Natural killer cell (primary cell): ENCODE measurements around the gene PPM1F. TPM values are rescaled to one million over a fixed set of nuclear protein-coding genes. Genes with fewer than 3 reads are reported as not detected.

Source experiments
- ATAC-seq, 3 donors: fragments of 150-1000 bp in 2 of 3; fragments of 200-7000 bp in 1 of 3; cut with Tn5 transposase; 1 replicate in 1 of 3; 2 replicates in 2 of 3; pipeline ENCODE4 v1.10.0; 2021; ENCODE audit warnings: mild to moderate bottlenecking in 2 of 3, moderate library complexity in 2 of 3
- DNase-seq, 2 donors: peaks; one replicate each; pipeline versions ENCODE4 v3.0.0 to v3.0.0-alpha.2; 2013 to 2021; ENCODE audit warnings: mixed read lengths in 1 of 2
- H3K27ac ChIP-seq: one replicate; pipeline ENCODE4 v1.5.1; 2013; ENCODE audit warnings: mild to moderate bottlenecking, low read length
- H3K27me3 ChIP-seq: one replicate; pipeline ENCODE4 v1.6.1; 2013; ENCODE audit warnings: low read length; ENCODE audit not compliant: control insufficient read depth, insufficient read depth
- H3K36me3 ChIP-seq: one replicate; pipeline ENCODE4 v1.6.1; 2013; ENCODE audit warnings: low read length; ENCODE audit not compliant: control insufficient read depth, insufficient read depth
- H3K4me1 ChIP-seq: one replicate; pipeline ENCODE4 v1.6.1; 2013; ENCODE audit warnings: low read length; ENCODE audit not compliant: control insufficient read depth, insufficient read depth
- H3K4me3 ChIP-seq: one replicate; pipeline ENCODE4 v1.5.1; 2013; ENCODE audit warnings: low read length
- H3K9me3 ChIP-seq: one replicate; pipeline ENCODE4 v1.6.1; 2013; ENCODE audit warnings: low read length; ENCODE audit not compliant: control insufficient read depth, insufficient read depth
- H3K27ac Mint-ChIP-seq, 2 donors: one replicate each; pipeline ENCODE4 v1.8.0; 2022; ENCODE audit warnings: mild to moderate bottlenecking in 2 of 2, mixed read lengths in 2 of 2, moderate library complexity in 1 of 2
- H3K27me3 Mint-ChIP-seq, 2 donors: one replicate each; pipeline ENCODE4 v1.8.0; 2022; ENCODE audit warnings: low read depth in 2 of 2, mixed read lengths in 2 of 2
- H3K36me3 Mint-ChIP-seq: one replicate; pipeline ENCODE4 v1.8.0; 2022; ENCODE audit warnings: mixed read lengths
- H3K4me1 Mint-ChIP-seq, 2 donors: one replicate each; pipeline ENCODE4 v1.8.0; 2022; ENCODE audit warnings: mixed read lengths in 2 of 2
- H3K4me3 Mint-ChIP-seq: one replicate; pipeline ENCODE4 v1.8.0; 2022; ENCODE audit warnings: mild to moderate bottlenecking, moderate library complexity, mixed read lengths
- H3K9me3 Mint-ChIP-seq, 2 donors: one replicate each; pipeline ENCODE4 v1.8.0; 2022; ENCODE audit warnings: mixed read lengths in 2 of 2
- WGBS: methylation state at CpG from one replicate; pipeline ENCODE4 v1.1.7; 2013; ENCODE audit warnings: missing lambda C conversion rate; ENCODE audit not compliant: insufficient coverage; 5-methylcytosine and 5-hydroxymethylcytosine counted together
- intact Hi-C: fragments of 100-400 bp; cut with micrococcal nuclease; formaldehyde crosslinking; loops from one replicate; pipeline ENCODE4 v1.14.2; 2022
- total RNA-seq, 4 donors: library from RNA; stranded (reverse); fragments of 120-200 nt in 1 of 4; gene quantifications; one replicate each; pipeline versions ENCODE4 v1.2.3 to v1.2.4, GENCODE V29; 2013 to 2022
- TF ChIP-seq, protein P1 (sequence below): fragments of 200-600 bp; IDR thresholded peaks from one replicate; pipeline ENCODE4 v1.8.0; 2022; ENCODE audit warnings: antibody characterized with exemption

PPM1F gene
- total RNA-seq, 3 donors from 2014 or later (not counting 1 experiment from before 2014, with no cell fraction given) = 25.1 to 30.3 (median 25.5) TPM

DNA sequence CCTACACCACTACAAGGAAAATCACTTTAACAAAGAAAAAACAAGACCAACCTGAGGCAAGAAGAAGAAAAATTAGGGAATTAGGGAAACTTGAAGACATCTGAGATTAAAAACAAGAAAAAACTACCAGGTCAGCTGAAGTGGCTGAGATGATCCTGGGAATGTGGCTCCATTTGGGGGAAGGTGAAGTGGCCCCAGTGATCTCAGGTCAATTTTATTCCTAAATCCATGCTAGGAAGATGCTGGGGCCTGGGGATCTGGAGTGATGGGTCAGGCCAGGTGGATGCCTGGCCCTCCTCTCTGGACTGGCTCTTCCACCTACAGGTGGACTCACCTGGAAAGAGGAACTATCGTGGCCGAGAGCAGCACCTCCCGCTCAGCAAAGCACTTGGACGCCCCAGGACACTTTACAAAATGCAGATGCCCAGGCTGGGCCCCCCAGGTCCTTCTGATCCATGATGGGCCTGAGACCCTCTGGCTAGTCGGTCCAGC is 23.3 kb upstream of the PPM1F start:
- WGBS = 96% methylated on average over 5 of the region's 5 CpGs
- no peaks in the 10 kb centered on the region for H3K27me3 ChIP-seq
- H3K9me3 ChIP-seq = no peaks in the 10 kb centered on the region
- H3K4me3 Mint-ChIP-seq = no peak overlapping the region
- H3K27me3 Mint-ChIP-seq = no peaks in the 10 kb centered on the region
- no peak for DNase-seq
- no peak overlapping the region for H3K4me3 ChIP-seq
- no peaks in the 10 kb centered on the region for H3K4me1 ChIP-seq
- H3K27ac ChIP-seq = no peak overlapping the region
- H3K4me1 Mint-ChIP-seq = peaks cover 33 to 50% of the 10 kb centered on the region in 2 donors
- H3K36me3 ChIP-seq = peaks cover 44% of the 10 kb centered on the region
- TF ChIP-seq, protein P1, sequence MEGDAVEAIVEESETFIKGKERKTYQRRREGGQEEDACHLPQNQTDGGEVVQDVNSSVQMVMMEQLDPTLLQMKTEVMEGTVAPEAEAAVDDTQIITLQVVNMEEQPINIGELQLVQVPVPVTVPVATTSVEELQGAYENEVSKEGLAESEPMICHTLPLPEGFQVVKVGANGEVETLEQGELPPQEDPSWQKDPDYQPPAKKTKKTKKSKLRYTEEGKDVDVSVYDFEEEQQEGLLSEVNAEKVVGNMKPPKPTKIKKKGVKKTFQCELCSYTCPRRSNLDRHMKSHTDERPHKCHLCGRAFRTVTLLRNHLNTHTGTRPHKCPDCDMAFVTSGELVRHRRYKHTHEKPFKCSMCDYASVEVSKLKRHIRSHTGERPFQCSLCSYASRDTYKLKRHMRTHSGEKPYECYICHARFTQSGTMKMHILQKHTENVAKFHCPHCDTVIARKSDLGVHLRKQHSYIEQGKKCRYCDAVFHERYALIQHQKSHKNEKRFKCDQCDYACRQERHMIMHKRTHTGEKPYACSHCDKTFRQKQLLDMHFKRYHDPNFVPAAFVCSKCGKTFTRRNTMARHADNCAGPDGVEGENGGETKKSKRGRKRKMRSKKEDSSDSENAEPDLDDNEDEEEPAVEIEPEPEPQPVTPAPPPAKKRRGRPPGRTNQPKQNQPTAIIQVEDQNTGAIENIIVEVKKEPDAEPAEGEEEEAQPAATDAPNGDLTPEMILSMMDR = no peak
- no peak overlapping the region for H3K27ac Mint-ChIP-seq
- H3K9me3 Mint-ChIP-seq = no peaks in the 10 kb centered on the region
- no peaks in the 10 kb centered on the region for H3K36me3 Mint-ChIP-seq
- ATAC-seq = no peak
- intact Hi-C loops = no loop called here

DNA sequence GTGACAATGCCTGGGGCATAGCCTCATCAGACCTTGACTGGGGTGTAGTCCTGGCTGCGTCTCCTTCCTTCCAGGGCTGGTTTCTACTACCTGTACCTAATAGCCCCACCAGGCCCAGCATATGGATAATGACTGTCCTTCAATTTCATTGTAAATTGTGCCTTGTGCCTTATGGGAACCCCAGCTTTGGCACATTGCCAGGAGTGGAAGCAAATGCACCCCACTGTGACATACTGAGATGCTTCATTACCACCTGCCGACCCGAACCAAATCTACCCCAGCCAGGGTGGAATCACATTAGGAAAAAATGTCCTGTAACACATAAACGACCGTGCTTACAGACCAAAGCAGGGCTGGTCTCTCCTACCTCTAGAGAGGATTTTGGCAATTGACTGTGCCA is 22.6 kb upstream of the PPM1F start:
- Mint-ChIP-seq H3K27ac (no peak overlapping the region), H3K9me3 (no peaks in the 10 kb centered on the region), H3K4me3 (no peak overlapping the region), H3K27me3 (no peaks in the 10 kb centered on the region), H3K4me1 (peaks cover 31 to 44% of the 10 kb centered on the region in 2 donors), H3K36me3 (no peaks in the 10 kb centered on the region)
- no peak for DNase-seq
- Histone ChIP-seq H3K36me3 (peaks cover 48% of the 10 kb centered on the region), H3K4me1 (no peaks in the 10 kb centered on the region), H3K27ac (no peak overlapping the region), H3K4me3 (no peak overlapping the region), H3K27me3 (no peaks in the 10 kb centered on the region), H3K9me3 (no peaks in the 10 kb centered on the region)
- 92% methylated on average over 5 of the region's 5 CpGs for WGBS
- TF ChIP-seq, protein P1 = no peak
- intact Hi-C loops = no loop called here
- no peak for ATAC-seq

DNA sequence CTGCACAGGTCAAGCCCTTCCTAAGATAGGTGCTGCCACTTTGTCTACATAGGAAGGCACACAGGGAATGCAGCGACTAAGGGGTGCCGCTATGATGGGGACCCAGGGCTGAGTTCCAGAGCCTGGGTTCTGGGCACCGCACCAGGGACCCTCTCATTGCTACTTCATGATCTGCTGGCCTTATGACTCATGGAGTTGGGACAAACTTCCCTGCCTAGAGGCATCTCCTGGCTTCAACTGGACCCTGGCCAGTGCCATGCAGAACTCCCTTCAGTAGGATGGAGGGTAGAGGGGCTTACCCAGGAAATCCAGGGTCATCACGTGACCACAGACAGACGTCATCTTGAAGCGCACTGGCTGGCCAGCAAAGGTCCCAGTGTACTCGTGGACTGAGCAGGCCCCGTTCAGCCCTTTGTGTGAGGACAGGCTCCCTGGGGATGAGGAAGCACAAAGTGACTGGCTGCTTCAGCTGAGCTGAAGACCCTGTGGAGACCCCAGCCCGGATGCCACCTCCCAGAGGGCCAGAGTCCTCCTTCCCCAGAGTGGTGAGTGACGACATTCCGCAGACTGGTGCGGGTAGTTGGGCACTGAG is 21.5 kb upstream of the PPM1F start:
- DNase-seq (no peak), ATAC-seq (no peak)
- H3K4me3 ChIP-seq = no peak overlapping the region
- Mint-ChIP-seq H3K9me3 (no peaks in the 10 kb centered on the region), H3K4me3 (no peak overlapping the region), H3K4me1 (peaks cover 31 to 36% of the 10 kb centered on the region in 2 donors), H3K36me3 (no peaks in the 10 kb centered on the region), H3K27me3 (no peaks in the 10 kb centered on the region), H3K27ac (no peak overlapping the region)
- no peaks in the 10 kb centered on the region for H3K9me3 ChIP-seq
- H3K27me3 ChIP-seq = no peaks in the 10 kb centered on the region
- H3K4me1 ChIP-seq = no peaks in the 10 kb centered on the region
- intact Hi-C loops = no loop called here
- peaks cover 52% of the 10 kb centered on the region for H3K36me3 ChIP-seq
- TF ChIP-seq, protein P1 = no peak
- WGBS = 96% methylated on average over 12 of the region's 12 CpGs
- H3K27ac ChIP-seq = no peak overlapping the region

DNA sequence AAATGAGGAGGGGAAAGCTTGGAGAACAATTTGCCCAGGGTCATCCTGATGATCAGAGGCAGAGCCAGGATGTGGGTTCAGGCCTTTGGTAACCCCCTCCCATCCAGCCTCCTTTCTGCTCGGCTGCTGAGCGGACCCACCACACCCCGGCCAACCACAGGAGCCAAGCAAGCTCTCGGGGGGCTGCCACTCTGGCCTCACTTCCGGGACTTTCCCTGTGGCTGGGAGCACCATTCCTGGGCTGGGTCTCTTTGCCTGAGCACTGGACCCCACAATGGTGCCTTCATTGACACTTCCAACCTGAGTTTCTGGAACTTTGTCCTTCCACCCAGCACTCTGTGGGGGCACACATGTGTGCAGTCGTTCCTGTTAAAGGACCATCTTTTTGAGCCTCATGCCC is 20.2 kb upstream of the PPM1F start:
- Mint-ChIP-seq H3K27me3 (no peaks in the 10 kb centered on the region), H3K4me1 (peaks cover 22 to 23% of the 10 kb centered on the region in 2 donors), H3K4me3 (no peak overlapping the region), H3K36me3 (peaks cover 8% of the 10 kb centered on the region), H3K27ac (no peak overlapping the region), H3K9me3 (no peaks in the 10 kb centered on the region)
- intact Hi-C loops = no loop called here
- H3K4me3 ChIP-seq = no peak overlapping the region
- 74% methylated on average over 6 of the region's 6 CpGs for WGBS
- TF ChIP-seq, protein P1 = no peak
- ATAC-seq (no peak), DNase-seq (no peak)
- no peaks in the 10 kb centered on the region for H3K27me3 ChIP-seq
- H3K36me3 ChIP-seq = peaks cover 60% of the 10 kb centered on the region
- no peak overlapping the region for H3K27ac ChIP-seq
- no peaks in the 10 kb centered on the region for H3K9me3 ChIP-seq
- no peaks in the 10 kb centered on the region for H3K4me1 ChIP-seq
